ENCODE data around the gene EXOC1.
"Not testable (repeated sequence)": the region's sequence is repeated elsewhere in the genome, so short reads cannot be mapped to it uniquely, and the experiment has no call there.

Gene EXOC1

GRCh38 chr4:55834086-55834795 is 19.2 kb upstream of the EXOC1 start:
- DNase-seq (ENCODE audit: extremely low read depth, low read depth): no peak
- TF ChIP-seq CTCF (IDR thresholded peaks at IDR 0.05; ENCODE audit: low read depth, low read length): no peak

GRCh38 chr4:55837903-55838302 is 15.5 kb upstream of the EXOC1 start:
- no peak for DNase-seq (ENCODE audit: extremely low read depth, low read depth)
- no peak for TF ChIP-seq CTCF (IDR thresholded peaks at IDR 0.05; ENCODE audit: low read depth, low read length)

GRCh38 chr4:55838356-55838755 is 15.1 kb upstream of the EXOC1 start:
- no peak for TF ChIP-seq CTCF (IDR thresholded peaks at IDR 0.05; ENCODE audit: low read depth, low read length)
- DNase-seq (ENCODE audit: extremely low read depth, low read depth): no peak

GRCh38 chr4:55838952-55839351 is 14.5 kb upstream of the EXOC1 start:
- DNase-seq (ENCODE audit: extremely low read depth, low read depth): no peak
- TF ChIP-seq CTCF (IDR thresholded peaks at IDR 0.05; ENCODE audit: low read depth, low read length): no peak

GRCh38 chr4:55840956-55841355 is 12.5 kb upstream of the EXOC1 start:
- no peak for TF ChIP-seq CTCF (IDR thresholded peaks at IDR 0.05; ENCODE audit: low read depth, low read length)

GRCh38 chr4:55841373-55842239 is 11.8 kb upstream of the EXOC1 start:
- not testable (repeated sequence) for DNase-seq (ENCODE audit: extremely low read depth, low read depth)

More at GRCh38 chr4:55840956-55841355, 12.5 kb upstream of the EXOC1 start:
- DNase-seq (ENCODE audit: extremely low read depth, low read depth): no peak

GRCh38 chr4:55842312-55842711 is 11.1 kb upstream of the EXOC1 start:
- not testable (repeated sequence) for DNase-seq (ENCODE audit: extremely low read depth, low read depth)

- no peak for TF ChIP-seq CTCF (IDR thresholded peaks at IDR 0.05; ENCODE audit: low read depth, low read length)
- DNase-seq (ENCODE audit: extremely low read depth, low read depth): no peak
These were observed 3.7 kb upstream of the EXOC1 start for GRCh38 chr4:55849724-55850123.
